Cardiac septum (tissue), 1 donor: ENCODE measurements around the gene C3orf22. TPM values are rescaled to one million over a fixed set of nuclear protein-coding genes. Genes with fewer than 3 reads are reported as not detected.
"Not testable (repeated sequence)": the region's sequence is repeated elsewhere in the genome, so short reads cannot be mapped to it uniquely, and the experiment has no call there.

ENCODE experiments used
- DNase-seq: peaks from one replicate; pipeline ENCODE4 v3.0.0-alpha.2; 2020; ENCODE audit warnings: low spot score
- intact Hi-C: fragments of 100-400 bp; cut with DNase I; formaldehyde crosslinking; loops from one replicate; pipeline ENCODE4 v1.14.0; 2022
- total RNA-seq: library from RNA; stranded (reverse); fragmentation: NEBNext Ultra II Directional; extraction: Animal tissue kit (Norgen Biotek cat#: 25700); gene quantifications from one replicate; pipeline ENCODE4 v1.2.1, GENCODE V29; 2021
- donor health status: DM: no; HTN: no; CAD: no.

The C3orf22 gene
- total RNA-seq, 1 donor from 2014 or later: not detected

GRCh38 chr3:126545544-126545943 lies 13.2 kb downstream of the C3orf22 start:
- intact Hi-C loops: no loop called here
- DNase-seq: peak; percentile 73

GRCh38 chr3:126544596-126545281 lies 14.0 kb downstream of the C3orf22 start:
- intact Hi-C loops: no loop called here
- DNase-seq: peak; percentile 64

GRCh38 chr3:126543457-126544061 lies 15.2 kb downstream of the C3orf22 start:
- peak; percentile 57 for DNase-seq

GRCh38 chr3:126542340-126543241 lies 16.1 kb downstream of the C3orf22 start:
- intact Hi-C loops: no loop called here
- DNase-seq: peak; percentile 63

More at GRCh38 chr3:126543457-126544061, 15.2 kb downstream of the C3orf22 start:
- intact Hi-C loops: no loop called here

- peak; percentile 47 for DNase-seq
- intact Hi-C loops: no loop called here
Observed at GRCh38 chr3:126541628-126542339, 16.9 kb downstream of the C3orf22 start.

GRCh38 chr3:126540951-126541627 lies 17.6 kb downstream of the C3orf22 start:
- peak; percentile 72 for DNase-seq
- intact Hi-C loops: no loop called here

GRCh38 chr3:126540342-126540849 lies 18.3 kb downstream of the C3orf22 start:
- DNase-seq: peak; percentile 63
- intact Hi-C loops: no loop called here

- intact Hi-C loops: no loop called here
- DNase-seq: no peak
Observed at GRCh38 chr3:126539558-126540250, 19.0 kb downstream of the C3orf22 start.

- DNase-seq: no peak
- intact Hi-C loops: no loop called here
Observed at GRCh38 chr3:126538966-126539365, 19.8 kb downstream of the C3orf22 start.

GRCh38 chr3:126538316-126538715 lies 20.4 kb downstream of the C3orf22 start:
- DNase-seq: peak; percentile 54
- intact Hi-C loops: no loop called here

GRCh38 chr3:126537730-126538281 lies 20.9 kb downstream of the C3orf22 start:
- peak; percentile 55 for DNase-seq

GRCh38 chr3:126537116-126537729 lies 21.5 kb downstream of the C3orf22 start:
- peak; percentile 47 for DNase-seq
- intact Hi-C loops: no loop called here

More at GRCh38 chr3:126537730-126538281, 20.9 kb downstream of the C3orf22 start:
- intact Hi-C loops: no loop called here

GRCh38 chr3:126536126-126536525 lies 22.6 kb downstream of the C3orf22 start:
- DNase-seq: peak; percentile 46
- intact Hi-C loops: no loop called here

- intact Hi-C loops: no loop called here
- peak; percentile 53 for DNase-seq
Observed at GRCh38 chr3:126535636-126536035, 23.1 kb downstream of the C3orf22 start.

GRCh38 chr3:126534716-126535115 lies 24.0 kb downstream of the C3orf22 start:
- intact Hi-C loops: not testable (repeated sequence)
- peak; percentile 33 for DNase-seq

- no peak for DNase-seq
- intact Hi-C loops: no loop called here
Observed at GRCh38 chr3:126533506-126533905, 25.2 kb downstream of the C3orf22 start.

GRCh38 chr3:126531051-126531330 lies 27.7 kb downstream of the C3orf22 start:
- DNase-seq: no peak
- intact Hi-C loops: no loop called here
